HG03108 (cell line): ENCODE data around the gene LRRIQ1.
"Not testable (repeated sequence)": the region's sequence is repeated elsewhere in the genome, so short reads cannot be mapped to it uniquely, and the experiment has no call there.

Experiments
- ATAC-seq: cut with Tn5 transposase; IDR thresholded peaks from one replicate; pipeline ENCODE4 v1.9.1; 2021; ENCODE audit warnings: moderate library complexity; ENCODE audit not compliant: unreplicated experiment

Gene LRRIQ1, protein sequence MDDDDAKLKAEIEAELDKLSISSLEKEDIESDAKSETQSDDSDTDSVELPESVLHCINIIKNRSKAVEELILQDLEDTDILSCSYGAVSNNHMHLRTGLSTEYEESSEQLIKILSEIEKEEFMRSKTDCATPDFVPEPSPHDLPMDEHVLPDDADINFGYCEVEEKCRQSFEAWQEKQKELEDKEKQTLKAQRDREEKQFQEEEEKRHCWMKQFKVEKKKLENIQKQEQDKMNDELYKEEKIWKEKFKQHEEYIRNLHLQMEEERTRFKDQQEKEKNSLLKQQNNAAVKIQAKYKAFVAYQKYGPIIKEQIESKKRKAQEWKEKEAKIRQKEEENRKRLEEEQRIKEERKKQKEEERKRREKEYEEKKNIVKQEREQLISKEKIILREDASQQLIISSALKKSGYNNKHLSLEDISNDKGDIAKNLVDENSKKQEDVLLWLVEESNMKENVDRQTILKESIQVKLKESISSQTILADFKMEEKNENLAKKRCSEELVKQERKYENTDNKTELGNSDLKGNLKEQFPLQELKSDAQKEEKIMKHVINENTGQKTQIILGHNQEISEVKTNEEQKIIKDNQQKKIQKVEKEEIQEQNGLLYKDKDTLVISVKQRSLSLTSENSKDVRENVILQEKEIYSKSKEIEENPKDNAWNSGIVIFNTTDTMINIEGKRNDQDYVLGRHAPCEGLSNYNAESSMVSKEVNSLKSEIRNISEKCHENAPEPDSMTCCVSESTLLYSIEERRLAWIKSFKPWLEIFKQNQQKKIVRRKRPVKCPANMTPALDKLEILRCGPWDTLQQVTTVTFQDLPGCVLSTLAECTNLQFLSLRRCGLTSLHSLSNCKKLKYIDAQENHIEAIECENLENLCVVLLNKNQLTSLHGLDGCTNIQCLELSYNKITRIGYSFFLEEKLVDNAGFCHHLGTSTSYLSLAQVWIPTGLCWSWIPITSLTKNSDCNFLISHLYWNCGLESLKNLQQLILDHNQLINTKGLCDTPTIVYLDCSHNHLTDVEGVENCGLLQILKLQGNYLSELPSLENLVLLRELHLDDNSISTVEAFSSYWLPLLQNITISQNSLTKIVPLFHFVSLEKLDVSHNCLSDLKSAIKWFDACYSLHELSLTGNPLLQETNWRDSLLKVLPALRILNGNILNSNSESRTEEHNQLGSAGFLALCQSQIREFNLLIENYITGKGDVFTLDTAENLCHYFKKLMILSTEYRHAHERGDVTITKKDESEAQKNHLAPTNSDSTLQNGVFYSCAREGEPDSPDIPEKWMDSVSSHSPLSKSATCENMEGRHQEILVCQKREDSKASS (N-terminal part only)

DNA sequence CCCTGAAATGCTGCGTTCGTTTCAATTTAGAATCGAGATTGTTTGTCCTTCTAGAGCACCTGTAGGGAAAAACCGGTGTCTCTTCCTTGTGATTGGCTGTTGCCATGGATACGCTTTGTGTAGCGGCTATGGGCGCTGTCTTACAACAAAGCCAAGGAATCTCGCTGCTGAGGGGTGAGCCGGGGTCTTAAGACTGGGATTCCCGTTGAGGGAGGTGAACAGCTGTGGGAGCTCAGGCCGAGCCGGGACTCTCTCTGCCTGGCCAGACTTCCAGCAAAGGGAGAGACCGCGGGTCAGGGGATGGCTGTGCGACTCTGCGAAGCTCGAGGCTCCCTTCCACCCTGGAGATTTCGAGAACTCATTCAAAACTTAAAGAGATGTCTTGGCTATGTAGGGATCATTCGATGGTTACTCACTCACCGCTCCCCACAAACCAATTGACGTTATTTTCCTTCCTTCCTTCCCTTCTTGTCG is at the start of gene LRRIQ1, which contains the start of gene TSPAN19:
Gene LRRIQ1 (plus strand): TSS at position 118 of the 474 bp plus-strand sequence. CDS start 1,826 bp downstream, outside the sequence.
Gene TSPAN19 (minus strand): TSS at position 44 of the 474 bp plus-strand sequence. CDS start 6,331 bp downstream, outside the sequence.
- peak; percentile 96 for ATAC-seq

DNA sequence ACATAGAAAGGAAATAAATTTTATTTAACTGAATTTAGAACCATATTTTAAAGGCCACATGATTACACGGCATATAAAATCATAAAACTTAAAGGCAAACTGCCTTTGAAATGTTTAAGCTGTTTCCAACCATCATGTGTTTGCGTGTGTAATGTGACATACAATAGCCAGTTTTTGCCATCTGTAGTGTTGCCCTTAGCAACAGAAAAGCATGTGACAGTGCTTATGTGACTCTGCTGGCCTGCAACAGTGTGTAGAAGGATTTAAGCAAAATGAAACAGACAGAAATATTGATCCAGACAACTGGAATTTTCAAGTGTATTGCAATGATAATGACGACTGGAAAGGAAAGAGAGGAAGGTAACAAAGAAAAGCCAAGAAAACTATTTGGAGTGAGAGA is 49.6 kb upstream of the LRRIQ1 start:
- no peak for ATAC-seq

DNA sequence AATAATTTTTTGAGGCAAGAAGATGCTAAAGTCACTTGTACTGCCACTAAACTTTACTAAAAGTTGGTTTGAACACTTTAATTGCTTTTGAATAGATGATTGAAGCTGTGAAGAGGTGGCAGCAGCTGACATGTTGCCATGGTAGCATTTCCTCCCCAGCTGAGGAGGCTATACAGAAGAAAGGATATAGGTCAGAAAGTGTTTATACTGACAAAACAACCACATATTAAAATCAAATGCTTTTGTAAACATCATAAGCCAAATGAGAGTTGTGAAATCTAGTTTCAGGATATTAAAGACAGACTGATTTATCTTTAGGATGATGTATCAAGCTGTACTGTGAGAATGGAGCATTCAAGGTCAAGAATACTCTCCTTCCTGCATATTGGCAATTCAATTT is 41.7 kb upstream of the LRRIQ1 start:
- ATAC-seq: no peak

DNA sequence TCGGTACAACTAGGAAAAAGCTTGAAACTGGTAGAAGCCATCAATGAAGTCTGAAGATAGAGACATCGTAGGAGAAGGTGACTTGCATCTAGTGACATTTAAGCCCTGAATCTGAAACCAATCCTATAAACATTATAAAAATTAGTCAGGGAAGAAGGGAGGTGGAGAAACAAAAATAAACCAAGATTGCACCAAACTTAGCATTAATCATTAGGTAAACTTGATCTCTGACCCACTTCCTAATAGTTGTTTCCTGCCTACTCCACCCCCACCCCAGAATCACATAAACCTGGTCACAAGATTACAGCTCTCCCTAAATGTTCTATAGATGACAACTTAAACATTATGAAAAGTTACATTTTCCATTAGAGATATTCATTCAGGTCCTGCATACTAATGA is 40.5 kb upstream of the LRRIQ1 start:
- ATAC-seq: no peak

DNA sequence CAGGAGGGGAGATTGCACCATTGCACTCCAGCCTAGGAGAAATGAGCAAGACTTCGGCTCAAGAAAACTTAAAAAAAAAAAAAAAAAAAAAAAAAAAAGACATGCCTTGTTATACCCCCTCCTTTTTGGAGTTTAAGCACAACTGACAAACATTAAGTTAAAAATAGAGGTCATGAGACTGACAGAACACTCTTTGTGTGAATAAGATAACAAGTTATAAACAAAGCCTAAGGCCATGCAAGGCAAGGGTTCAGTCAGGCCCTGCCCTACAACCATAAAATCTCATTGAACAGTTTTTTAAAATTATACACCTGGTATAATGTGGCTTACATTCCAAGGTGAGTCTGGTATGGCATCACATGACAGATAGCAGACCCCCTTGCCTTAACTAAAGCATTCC is 39.4 kb upstream of the LRRIQ1 start:
- no peak for ATAC-seq

DNA sequence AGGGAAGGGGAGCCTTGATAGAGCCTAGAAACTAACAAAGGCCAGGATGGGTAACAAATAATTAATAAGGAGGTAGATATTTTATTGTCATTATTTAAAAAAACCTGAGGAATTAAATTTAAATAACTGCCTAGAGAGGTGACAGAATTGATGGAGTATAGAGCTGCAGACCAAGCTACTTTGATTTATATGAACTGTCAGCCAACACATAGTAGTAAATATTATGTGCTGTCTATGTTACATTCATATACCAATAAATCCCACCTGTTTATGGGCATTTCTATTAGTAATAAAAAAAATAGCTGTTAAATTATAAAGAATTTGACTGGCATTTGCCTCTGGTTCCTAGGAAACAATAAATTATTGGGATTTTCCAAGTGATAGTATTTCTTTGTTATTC is 37.8 kb upstream of the LRRIQ1 start:
- no peak for ATAC-seq

DNA sequence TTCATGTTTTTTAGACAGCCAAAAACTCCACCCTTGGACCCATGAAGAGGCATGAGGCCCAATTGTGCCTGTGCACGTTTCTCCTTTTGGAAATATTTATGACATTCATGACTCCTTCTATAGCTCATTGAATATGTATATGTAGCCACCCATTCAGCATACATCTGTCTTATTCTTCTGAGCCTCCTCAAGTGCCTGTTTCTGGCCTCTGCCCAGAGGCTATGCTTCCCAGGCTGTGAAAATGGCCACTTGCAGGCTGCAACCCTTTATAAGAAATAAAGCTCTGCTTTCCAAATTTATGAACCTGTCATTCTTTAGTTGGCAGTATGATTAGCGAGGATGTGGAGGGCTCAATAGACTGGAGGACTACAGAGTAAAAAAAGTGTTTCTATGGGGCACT is 35.4 kb upstream of the LRRIQ1 start:
- ATAC-seq: no peak

DNA sequence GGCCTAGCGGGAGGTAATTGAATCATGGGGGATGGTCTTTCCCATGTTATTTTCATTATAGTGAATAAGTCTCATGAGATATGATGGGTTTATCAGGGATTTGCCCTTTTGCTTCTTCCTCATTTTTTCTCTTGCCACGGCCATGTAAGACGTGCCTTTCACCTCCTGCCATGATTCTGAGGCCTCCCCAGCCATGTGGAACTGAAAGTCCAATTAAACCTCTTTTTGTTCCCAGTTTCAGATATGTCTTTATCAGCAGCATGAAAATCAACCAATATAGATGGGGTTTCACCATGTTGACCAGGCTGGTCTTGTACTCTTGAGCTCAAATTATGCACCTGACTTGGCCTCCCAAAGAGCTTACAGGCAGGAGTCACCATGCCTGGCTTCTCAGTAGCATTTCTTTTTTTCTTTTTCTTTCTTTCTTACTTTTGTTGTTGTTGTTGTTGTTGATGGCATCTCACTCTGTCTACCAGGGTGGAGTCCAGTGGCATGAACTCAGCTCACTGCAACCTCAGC is 33.3 kb upstream of the LRRIQ1 start:
- no peak for ATAC-seq

DNA sequence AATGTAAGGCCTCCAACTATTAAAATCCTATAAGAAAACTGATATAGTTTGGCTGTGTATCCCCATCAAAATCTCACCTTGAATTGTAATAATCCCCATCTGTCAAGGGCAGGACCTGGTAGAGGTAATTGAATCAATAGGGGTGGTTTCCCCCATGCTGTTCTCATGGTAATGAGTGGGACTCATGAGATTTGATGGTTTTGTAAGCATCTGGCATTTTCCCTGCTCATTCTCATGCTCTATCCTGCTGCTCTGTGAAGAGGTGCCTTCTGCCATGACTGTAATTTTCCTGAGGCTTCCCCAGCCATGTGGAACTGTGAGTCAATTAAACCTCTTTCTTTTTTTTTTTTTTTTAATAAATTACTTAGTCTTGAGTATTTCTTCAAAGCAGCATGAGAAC is 31.9 kb upstream of the LRRIQ1 start:
- ATAC-seq: no peak

DNA sequence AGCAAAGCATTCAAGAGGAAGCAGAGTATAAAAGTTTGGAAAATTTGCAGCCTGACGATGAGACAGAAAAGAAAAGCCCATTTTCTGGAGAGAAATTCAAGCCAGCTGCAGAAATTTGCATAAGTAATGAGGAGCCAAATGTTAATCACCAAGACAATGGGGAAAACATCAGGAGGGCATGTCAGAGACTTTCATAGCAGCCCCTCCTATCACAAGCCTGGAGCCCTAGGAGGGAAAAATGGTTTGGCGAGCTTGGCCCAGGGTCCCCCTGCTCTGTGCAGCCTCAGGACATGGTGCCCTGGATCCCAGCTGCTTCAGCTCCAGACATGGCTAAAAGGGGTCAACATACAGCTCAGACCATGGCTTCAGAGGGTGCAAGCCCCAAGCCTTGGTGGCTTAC is 31.1 kb upstream of the LRRIQ1 start:
- not testable (repeated sequence) for ATAC-seq

DNA sequence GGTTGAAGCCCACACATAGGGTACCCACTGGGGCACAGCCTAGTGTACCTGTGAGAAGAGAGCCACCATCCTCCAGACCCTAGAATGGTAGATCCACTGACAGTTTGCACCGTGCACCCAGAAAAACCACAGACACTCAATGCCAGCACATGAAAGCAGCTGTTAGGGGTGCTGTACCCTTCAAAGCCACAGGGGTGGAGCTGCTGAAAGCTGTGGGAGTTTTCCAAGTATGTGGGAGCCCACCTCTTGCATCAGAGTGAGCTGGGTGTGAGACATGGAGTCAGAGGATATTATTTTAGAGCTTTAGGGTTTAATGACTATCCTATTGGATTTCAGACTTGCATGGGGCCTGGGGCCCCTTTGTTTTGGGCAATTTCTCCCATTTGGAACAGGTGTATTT is 30.5 kb upstream of the LRRIQ1 start:
- no peak for ATAC-seq

DNA sequence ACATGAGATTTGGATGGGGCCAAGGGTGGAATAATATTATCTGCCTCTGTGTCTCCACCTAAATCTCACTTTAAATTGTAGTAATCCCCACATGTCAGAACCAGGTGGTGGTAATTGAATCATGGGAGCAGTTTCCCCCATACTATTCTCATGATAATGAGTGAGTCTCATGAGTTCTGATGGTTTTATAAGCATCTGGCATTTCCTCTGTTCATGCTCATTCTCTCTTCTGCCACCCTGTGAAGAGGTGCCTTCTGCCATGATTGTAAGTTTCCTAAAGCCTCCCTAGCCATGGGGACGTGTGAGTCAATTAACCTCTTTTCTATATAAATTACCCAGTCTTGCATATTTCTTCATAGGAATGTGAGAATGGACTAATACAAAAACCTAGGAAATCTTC is 29.9 kb upstream of the LRRIQ1 start:
- no peak for ATAC-seq

DNA sequence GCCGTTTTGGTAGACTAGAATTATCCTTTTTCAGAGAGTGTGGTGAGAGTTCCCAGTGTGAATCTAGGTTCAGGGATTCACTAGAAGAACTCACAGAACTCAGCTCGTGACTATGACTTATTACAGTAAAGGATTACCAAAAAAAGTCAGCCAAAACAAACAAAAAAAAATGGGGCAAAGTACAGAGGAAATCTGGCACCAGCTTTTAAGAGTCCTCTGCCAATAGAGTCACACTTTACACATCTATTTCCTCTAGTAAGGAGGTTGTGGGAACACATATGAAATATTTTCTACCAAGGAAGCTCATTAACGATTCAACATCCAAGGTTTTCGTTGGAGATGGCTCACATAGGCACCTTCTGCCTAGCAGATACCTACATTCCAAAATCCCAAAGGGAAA is 28.3 kb upstream of the LRRIQ1 start:
- no peak for ATAC-seq

DNA sequence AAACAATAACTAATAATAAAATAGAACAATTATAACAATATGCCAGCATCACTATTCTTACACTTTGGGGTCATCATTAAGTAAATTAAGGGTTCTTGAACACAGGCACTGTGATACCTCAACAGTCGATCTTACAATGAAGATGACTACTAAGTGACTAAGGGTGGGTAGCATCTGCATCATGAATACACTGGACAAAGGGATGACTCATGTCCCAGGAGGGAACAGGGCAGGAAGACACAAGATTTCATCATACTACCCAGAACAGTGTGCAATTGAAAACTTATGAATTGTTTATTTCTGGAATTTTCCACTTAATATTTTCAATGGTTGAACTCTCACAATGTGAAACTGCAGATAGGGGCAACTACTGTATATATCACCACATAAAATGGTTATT is 19.7 kb upstream of the LRRIQ1 start:
- no peak for ATAC-seq

DNA sequence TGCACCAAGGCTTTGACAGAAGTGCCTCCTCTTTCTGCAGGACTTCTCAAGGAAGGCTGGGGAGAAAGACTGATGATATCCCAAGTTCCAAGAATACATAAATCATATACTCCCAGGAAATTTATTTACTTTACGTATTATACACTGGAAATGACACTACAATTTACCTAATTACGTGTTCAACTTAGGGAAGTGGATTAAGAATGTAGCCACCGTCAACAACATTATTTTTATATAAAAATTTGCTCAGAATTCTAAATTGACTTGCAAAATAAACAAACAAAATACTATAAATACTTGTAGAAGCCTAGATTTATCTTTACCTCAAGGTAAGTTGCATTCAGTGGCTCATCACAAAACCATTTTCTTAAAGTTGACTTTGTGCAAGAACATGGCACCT is 19.0 kb upstream of the LRRIQ1 start:
- no peak for ATAC-seq

DNA sequence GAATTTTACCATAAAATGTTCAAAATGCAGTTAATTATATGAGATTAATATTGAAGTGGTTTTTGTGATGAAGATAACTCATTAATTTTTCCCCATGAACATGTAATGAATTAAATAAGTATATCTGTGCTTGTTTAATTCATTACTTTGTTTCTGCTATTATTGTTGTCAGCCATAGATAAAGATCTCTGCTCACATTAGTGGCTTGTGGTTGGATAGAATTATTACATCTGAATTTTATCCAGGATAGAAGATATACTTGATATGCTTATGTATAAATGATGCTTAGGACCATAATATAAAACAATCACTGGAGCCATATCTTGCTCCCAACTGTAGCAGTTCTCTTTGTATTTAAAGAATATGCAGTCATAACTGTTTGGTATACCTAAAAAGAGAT is 18.5 kb upstream of the LRRIQ1 start:
- ATAC-seq: no peak

DNA sequence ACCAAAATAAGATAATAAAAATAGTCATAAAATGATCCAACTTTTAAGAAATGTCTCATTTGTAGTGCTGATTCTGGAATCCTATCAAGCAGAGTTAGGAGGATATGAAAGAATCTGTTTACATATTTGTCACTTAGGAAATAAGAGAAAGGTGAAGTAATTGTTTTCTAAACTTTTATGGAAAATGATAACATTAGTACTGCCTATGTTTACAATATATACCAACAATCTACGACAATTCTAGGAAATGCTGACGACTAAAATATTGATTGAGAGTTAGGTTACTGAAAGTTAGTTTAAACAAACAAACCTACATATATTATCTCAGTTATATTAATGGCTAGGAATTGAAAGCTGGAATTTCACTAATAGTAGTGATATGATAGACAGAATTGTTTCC is 18.1 kb upstream of the LRRIQ1 start:
- no peak for ATAC-seq

DNA sequence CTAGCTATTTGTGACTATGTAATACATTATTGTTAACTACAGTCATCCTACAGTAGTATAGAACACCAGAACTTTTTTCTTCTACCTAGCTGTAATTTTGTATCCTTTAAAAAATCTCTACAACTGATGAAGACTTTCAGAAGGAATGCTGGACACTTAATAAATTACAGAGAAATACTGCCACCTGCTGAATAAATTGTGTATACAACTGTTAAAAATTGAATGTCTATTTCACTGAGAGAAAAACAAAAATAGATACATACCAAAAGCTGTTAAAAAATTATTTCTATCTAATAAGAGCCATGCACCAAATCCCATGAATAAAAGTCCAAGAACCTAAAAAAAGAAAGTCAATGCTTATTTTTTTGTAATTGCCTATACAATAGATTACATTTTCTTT is 6.7 kb upstream of the LRRIQ1 start:
- no peak for ATAC-seq

DNA sequence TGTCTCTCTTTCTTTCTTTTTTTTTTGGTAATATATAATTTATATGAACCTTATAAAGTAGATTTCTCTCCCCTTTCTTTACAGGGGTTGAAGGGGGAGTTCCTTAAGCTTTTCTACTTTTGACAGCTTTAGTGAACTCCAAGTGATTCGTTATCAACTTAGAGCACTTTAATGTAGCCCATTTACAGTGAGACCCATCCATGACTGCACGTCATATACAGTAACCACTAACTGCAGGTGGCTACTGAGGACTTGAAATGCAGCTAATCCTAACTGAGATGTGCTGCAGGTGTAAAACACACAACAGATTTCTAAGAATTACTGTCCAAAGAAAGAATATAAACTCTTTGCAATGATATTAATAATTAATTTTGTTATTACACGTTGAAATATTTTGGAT is 582 bp downstream of the LRRIQ1 start:
- no peak for ATAC-seq

DNA sequence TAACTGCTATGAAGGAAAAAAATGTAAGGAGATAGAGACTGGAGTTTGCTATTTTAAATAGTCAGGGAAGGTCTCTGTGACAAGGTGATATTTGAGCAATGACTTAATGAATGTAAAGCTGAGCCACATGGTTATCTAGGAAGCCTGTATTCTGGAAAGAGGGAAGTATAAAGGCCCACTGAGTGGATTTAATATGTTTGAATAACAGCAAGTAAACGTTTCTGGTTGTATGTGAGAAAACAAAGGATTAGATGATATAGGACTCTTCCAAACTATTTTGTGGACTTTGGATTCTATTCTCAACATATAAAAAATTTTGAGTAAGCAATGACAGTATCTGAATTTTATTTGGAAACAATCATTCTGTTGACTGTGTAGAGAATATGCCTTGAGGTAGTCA is 5.2 kb downstream of the LRRIQ1 start:
- ATAC-seq: no peak

DNA sequence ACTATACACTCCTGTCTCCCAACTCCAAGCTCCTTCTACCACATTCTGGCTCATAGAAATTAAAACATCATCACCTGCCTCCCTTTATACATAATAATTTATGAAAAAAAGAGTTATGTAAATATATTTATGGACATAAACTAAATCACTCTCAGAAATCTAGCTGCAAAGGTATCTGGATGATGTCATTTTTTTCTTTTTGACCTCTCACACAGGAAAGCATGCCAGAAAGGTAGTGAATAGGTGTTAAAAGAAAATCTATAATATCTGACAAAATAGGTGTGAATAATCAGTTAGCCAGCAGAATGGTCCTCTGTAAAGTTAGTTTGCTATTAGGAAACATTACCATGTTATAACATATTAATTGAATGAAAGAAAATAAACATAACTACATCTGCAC is 7.7 kb downstream of the LRRIQ1 start:
- no peak for ATAC-seq
